GM18498 (cell line): ENCODE measurements around the gene SDR39U1.

Experiments
- ATAC-seq: cut with Tn5 transposase; IDR thresholded peaks from one replicate; pipeline ENCODE4 v1.9.1; 2021; ENCODE audit warnings: mild to moderate bottlenecking, moderate library complexity; ENCODE audit not compliant: unreplicated experiment

Gene SDR39U1

GRCh38 chr14:24443053-24443665 is 583 bp upstream of the SDR39U1 start:
- no peak for ATAC-seq

GRCh38 chr14:24441904-24442239 is 704 bp downstream of the SDR39U1 start:
- no peak for ATAC-seq

GRCh38 chr14:24441485-24441884 is 1.1 kb downstream of the SDR39U1 start:
- no peak for ATAC-seq

- ATAC-seq: no peak
Observed at GRCh38 chr14:24440606-24441399, 1.8 kb downstream of the SDR39U1 start.

GRCh38 chr14:24439830-24440605 is 2.6 kb downstream of the SDR39U1 start:
- no peak for ATAC-seq

- ATAC-seq: no peak
Observed at GRCh38 chr14:24439257-24439656, 3.3 kb downstream of the SDR39U1 start.

GRCh38 chr14:24438223-24439097 is 4.1 kb downstream of the SDR39U1 start:
- no peak for ATAC-seq

- no peak for ATAC-seq
Observed at GRCh38 chr14:24437736-24438067, 4.9 kb downstream of the SDR39U1 start.

GRCh38 chr14:24437020-24437735 is 5.4 kb downstream of the SDR39U1 start:
- no peak for ATAC-seq

- ATAC-seq: peak; percentile 33
Observed at GRCh38 chr14:24436355-24437019, 6.1 kb downstream of the SDR39U1 start.

GRCh38 chr14:24435998-24436354 is 6.6 kb downstream of the SDR39U1 start:
- ATAC-seq: no peak

- no peak for ATAC-seq
Observed at GRCh38 chr14:24435192-24435810, 7.3 kb downstream of the SDR39U1 start.

- ATAC-seq: no peak
Observed at GRCh38 chr14:24434676-24435075, 7.9 kb downstream of the SDR39U1 start.

- no peak for ATAC-seq
Observed at GRCh38 chr14:24434036-24434435, 8.5 kb downstream of the SDR39U1 start.

GRCh38 chr14:24432259-24433131 is 10.1 kb downstream of the SDR39U1 start:
- no peak for ATAC-seq

- peak; percentile 52 for ATAC-seq
Observed at GRCh38 chr14:24431569-24432258, 10.9 kb downstream of the SDR39U1 start.

GRCh38 chr14:24430682-24431568 is 11.7 kb downstream of the SDR39U1 start:
- peak; percentile 38 for ATAC-seq
